WI38 (cell line): ENCODE measurements around the gene IL17A.

Source experiments
- H3K4me3 ChIP-seq: 2 replicates; pipeline ENCODE4 v1.5.1; 2011; ENCODE audit warnings: low read depth, mild to moderate bottlenecking, control low read depth, low read length
- TF ChIP-seq, protein P1 (sequence below): IDR thresholded peaks from 2 replicates; pipeline ENCODE4 v1.5.1; 2012; ENCODE audit warnings: low read depth, mild to moderate bottlenecking, control low read depth, low read length

The IL17A gene

GRCh38 chr6:52207066-52207465, 20.9 kb downstream of the IL17A start:
- H3K4me3 ChIP-seq = no peak overlapping the region
- TF ChIP-seq, protein P1, sequence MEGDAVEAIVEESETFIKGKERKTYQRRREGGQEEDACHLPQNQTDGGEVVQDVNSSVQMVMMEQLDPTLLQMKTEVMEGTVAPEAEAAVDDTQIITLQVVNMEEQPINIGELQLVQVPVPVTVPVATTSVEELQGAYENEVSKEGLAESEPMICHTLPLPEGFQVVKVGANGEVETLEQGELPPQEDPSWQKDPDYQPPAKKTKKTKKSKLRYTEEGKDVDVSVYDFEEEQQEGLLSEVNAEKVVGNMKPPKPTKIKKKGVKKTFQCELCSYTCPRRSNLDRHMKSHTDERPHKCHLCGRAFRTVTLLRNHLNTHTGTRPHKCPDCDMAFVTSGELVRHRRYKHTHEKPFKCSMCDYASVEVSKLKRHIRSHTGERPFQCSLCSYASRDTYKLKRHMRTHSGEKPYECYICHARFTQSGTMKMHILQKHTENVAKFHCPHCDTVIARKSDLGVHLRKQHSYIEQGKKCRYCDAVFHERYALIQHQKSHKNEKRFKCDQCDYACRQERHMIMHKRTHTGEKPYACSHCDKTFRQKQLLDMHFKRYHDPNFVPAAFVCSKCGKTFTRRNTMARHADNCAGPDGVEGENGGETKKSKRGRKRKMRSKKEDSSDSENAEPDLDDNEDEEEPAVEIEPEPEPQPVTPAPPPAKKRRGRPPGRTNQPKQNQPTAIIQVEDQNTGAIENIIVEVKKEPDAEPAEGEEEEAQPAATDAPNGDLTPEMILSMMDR = no peak

- TF ChIP-seq, protein P1 = no peak
- H3K4me3 ChIP-seq = no peak overlapping the region
Measured at GRCh38 chr6:52208612-52209011, 22.4 kb downstream of the IL17A start.

DNA sequence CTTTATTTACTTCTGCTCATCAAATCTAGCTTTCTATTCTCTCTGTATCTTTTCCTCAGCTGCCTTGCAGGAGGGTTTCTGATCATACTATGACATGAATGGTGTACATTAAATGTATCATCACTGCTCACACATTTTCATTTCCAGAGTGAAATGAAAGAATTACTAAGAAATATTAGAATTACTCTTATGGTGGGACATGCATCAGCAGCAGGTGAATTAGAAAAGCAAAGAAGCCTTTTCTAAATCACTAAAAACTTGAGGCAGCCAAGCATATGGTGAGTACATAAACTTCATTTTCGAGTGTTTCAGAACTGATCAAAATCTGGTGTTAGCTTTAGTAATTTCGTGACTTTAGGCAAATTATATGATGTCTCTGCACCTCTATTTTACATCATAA, 23.6 kb downstream of the IL17A start:
- TF ChIP-seq, protein P1 = no peak
- no peak overlapping the region for H3K4me3 ChIP-seq

GRCh38 chr6:52210227-52210626, 24.1 kb downstream of the IL17A start:
- no peak overlapping the region for H3K4me3 ChIP-seq
- TF ChIP-seq, protein P1 = no peak

- H3K4me3 ChIP-seq = no peak overlapping the region
- TF ChIP-seq, protein P1 = no peak
Measured at GRCh38 chr6:52213127-52213526, 27.0 kb downstream of the IL17A start.

- TF ChIP-seq, protein P1 = no peak
- H3K4me3 ChIP-seq = no peak overlapping the region
Measured at GRCh38 chr6:52215787-52216186, 29.6 kb downstream of the IL17A start.

DNA sequence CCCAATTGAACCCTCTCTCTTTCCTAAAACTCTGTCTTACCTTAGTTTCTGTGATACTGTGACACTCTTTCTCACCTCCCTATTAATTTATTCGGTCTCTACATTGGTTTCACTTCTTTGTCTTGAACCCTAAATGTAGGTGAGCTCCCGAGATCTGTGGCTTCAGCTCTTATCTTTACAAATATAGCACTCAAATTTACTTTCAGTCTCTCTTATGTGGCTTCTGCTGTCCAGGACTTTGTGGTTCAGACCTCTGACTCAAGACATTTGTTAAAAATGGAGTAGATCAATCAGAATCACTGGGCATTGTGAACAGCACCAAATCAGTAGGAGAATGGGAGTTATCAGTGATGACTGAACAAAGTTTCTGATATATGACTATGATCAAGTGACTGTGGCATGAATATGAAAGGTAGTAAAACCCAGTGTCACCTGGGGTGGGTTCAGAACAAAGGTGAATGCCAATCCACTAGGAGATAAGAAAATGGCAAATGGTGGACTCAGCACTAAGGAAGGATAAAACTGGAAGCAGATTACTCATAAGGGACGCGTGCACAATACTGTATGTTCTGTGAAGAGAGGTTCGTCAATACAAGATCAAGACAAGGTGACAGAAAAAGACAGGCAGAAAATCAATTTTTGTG, 30.9 kb downstream of the IL17A start:
- H3K4me3 ChIP-seq = no peak overlapping the region
- TF ChIP-seq, protein P1 = no peak
